ENCODE data around the gene ARHGEF37.
A peak's percentile ranks its signal among the peaks of the same experiment; 100 is the strongest.

The ARHGEF37 gene

DNA sequence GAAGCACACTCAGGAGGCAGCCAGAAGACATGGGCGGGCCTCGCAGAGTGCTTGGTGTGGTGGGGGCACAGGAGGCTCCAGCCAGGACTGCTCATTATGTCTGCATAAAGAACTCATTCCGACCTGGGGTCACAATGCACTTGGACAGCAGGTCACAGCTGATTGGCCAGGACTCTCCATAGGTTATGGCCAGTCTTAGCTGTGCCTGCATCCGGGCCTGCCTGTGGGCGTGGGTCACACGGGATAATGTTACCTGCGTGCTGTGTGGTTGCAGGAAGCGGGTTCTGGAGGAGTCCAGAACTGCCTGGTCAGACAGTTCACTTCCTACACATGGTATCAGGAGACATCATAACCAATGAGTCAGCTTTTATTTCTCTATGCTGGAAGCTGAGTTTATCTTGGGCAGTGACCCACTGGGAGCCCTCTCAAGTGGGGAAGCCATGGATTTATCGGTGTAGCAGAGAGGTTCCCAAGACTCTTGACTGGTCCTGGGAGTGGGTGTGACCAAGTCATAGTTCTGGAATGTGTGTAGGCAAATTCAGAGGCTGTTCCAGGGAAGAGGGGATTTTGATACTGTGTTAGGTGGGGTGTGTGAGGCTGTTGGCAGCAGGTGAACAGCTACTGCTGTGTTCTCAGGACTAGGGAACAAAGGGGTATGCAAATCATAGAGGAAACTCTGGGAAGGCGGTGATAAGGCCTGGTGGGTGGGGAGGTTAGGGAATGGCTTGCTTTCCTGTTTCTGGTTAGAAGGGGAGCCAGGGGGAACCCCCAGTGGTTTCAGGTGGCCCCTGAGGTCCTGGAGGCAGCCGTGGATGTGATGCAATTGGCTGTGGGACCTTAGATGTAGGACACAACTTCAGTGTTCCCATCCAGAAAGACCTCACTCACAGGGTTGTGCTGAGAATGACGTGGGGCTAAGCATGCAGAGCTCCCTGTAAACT is 51.3 kb downstream of the ARHGEF37 start:
- TF ChIP-seq, protein P1, sequence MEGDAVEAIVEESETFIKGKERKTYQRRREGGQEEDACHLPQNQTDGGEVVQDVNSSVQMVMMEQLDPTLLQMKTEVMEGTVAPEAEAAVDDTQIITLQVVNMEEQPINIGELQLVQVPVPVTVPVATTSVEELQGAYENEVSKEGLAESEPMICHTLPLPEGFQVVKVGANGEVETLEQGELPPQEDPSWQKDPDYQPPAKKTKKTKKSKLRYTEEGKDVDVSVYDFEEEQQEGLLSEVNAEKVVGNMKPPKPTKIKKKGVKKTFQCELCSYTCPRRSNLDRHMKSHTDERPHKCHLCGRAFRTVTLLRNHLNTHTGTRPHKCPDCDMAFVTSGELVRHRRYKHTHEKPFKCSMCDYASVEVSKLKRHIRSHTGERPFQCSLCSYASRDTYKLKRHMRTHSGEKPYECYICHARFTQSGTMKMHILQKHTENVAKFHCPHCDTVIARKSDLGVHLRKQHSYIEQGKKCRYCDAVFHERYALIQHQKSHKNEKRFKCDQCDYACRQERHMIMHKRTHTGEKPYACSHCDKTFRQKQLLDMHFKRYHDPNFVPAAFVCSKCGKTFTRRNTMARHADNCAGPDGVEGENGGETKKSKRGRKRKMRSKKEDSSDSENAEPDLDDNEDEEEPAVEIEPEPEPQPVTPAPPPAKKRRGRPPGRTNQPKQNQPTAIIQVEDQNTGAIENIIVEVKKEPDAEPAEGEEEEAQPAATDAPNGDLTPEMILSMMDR (IDR thresholded peaks at IDR 0.05; ENCODE audit: borderline replicate concordance, insufficient read depth, low read depth, low read length), result no peak
- H3K4me3 ChIP-seq (ENCODE audit: low read depth, low read length), result no peak overlapping the region

GRCh38 chr5:149633476-149634350 is 52.4 kb downstream of the ARHGEF37 start:
- TF ChIP-seq, protein P1 (IDR thresholded peaks at IDR 0.05; ENCODE audit: borderline replicate concordance, insufficient read depth, low read depth, low read length), result no peak
- H3K4me3 ChIP-seq (ENCODE audit: low read depth, low read length), result no peak overlapping the region

- TF ChIP-seq, protein P1 (IDR thresholded peaks at IDR 0.05; ENCODE audit: borderline replicate concordance, insufficient read depth, low read depth, low read length), result no peak
- H3K4me3 ChIP-seq (ENCODE audit: low read depth, low read length), result no peak overlapping the region
These were observed 54.1 kb downstream of the ARHGEF37 start for GRCh38 chr5:149635394-149635793.

- TF ChIP-seq, protein P1 (IDR thresholded peaks at IDR 0.05; ENCODE audit: borderline replicate concordance, insufficient read depth, low read depth, low read length), result no peak
These were observed 55.0 kb downstream of the ARHGEF37 start for GRCh38 chr5:149636191-149636860.

GRCh38 chr5:149636861-149637246 is 55.6 kb downstream of the ARHGEF37 start:
- TF ChIP-seq, protein P1 (IDR thresholded peaks at IDR 0.05; ENCODE audit: borderline replicate concordance, insufficient read depth, low read depth, low read length), result peak; percentile 76

More at GRCh38 chr5:149636191-149636860, 55.0 kb downstream of the ARHGEF37 start:
- no peak overlapping the region for H3K4me3 ChIP-seq (ENCODE audit: low read depth, low read length)

GRCh38 chr5:149638136-149638535 is 56.8 kb downstream of the ARHGEF37 start:
- TF ChIP-seq, protein P1 (IDR thresholded peaks at IDR 0.05; ENCODE audit: borderline replicate concordance, insufficient read depth, low read depth, low read length), result no peak
- H3K4me3 ChIP-seq (ENCODE audit: low read depth, low read length), result no peak overlapping the region

More at GRCh38 chr5:149636861-149637246, 55.6 kb downstream of the ARHGEF37 start:
- H3K4me3 ChIP-seq (ENCODE audit: low read depth, low read length), result no peak overlapping the region
